WTC11 (cell line): ENCODE data around the gene STARD8.

Experiments used
- CREB1 ChIP-seq: sonication (generic); formaldehyde crosslinking; IDR thresholded peaks from 2 replicates; pipeline ENCODE4 v1.8.0; 2023; ENCODE audit warnings: mild to moderate bottlenecking, missing genetic modification reagents
- CTCF ChIP-seq: fragments of 200-600 bp; IDR thresholded peaks from 2 replicates; pipeline ENCODE4 v1.8.0; 2022; ENCODE audit warnings: antibody characterized with exemption
- TEAD1 ChIP-seq: sonication (generic); formaldehyde crosslinking; IDR thresholded peaks from 2 replicates; pipeline ENCODE4 v1.8.0; 2022; ENCODE audit warnings: mild to moderate bottlenecking, missing genetic modification reagents
- ZNF281 ChIP-seq: sonication (generic); formaldehyde crosslinking; IDR thresholded peaks from 2 replicates; pipeline ENCODE4 v1.8.0; 2023; ENCODE audit warnings: mild to moderate bottlenecking, missing genetic modification reagents
- ZNF512 ChIP-seq: sonication (generic); formaldehyde crosslinking; IDR thresholded peaks from 2 replicates; pipeline ENCODE4 v1.8.1; 2022; ENCODE audit warnings: missing genetic modification reagents, borderline replicate concordance

GRCh38 chrX:68684919-68685304 lies 37.4 kb downstream of the STARD8 start:
- TF ChIP-seq CTCF (no peak), TEAD1 (CRISPR knock-in tag) (no peak), ZNF512 (CRISPR knock-in tag) (no peak), ZNF281 (CRISPR knock-in tag) (no peak), CREB1 (CRISPR knock-in tag) (no peak)
